PFSK-1 (cell line): ENCODE data around the gene FIG4.

Source experiments
- FOXP2 ChIP-seq: optimal IDR thresholded peaks from 2 replicates; pipeline ENCODE3; 2011; ENCODE audit warnings: borderline replicate concordance, control low read depth, inconsistent platforms; ENCODE audit not compliant: insufficient read depth; ENCODE audit errors: extremely low read length, extremely low read depth
- POLR2AphosphoS5 ChIP-seq: IDR thresholded peaks from 2 replicates; pipeline ENCODE4 v1.6.1; 2012; ENCODE audit warnings: low read depth, mild to moderate bottlenecking, control low read depth, low read length, moderate library complexity
- SIN3A ChIP-seq: IDR thresholded peaks from 2 replicates; pipeline ENCODE4 v1.6.1; 2012; ENCODE audit warnings: mild to moderate bottlenecking, low read length, moderate library complexity, borderline replicate concordance; ENCODE audit not compliant: insufficient read depth
- TAF1 ChIP-seq: IDR thresholded peaks from 2 replicates; pipeline ENCODE4 v1.6.1; 2012; ENCODE audit warnings: low read length, control low read depth, borderline replicate concordance; ENCODE audit not compliant: insufficient read depth
- TF ChIP-seq, protein P1 (sequence below), 2 experiments: IDR thresholded peaks; 2 replicates each; pipeline versions ENCODE4 v1.6.1 to v1.8.0; 2011 to 2012; ENCODE audit warnings: low read depth in 2 of 2, low read length in 2 of 2, control low read depth in 1 of 2, inconsistent platforms in 1 of 2, mild to moderate bottlenecking in 1 of 2, moderate library complexity in 1 of 2; ENCODE audit not compliant: insufficient read depth in 1 of 2

Gene FIG4

DNA sequence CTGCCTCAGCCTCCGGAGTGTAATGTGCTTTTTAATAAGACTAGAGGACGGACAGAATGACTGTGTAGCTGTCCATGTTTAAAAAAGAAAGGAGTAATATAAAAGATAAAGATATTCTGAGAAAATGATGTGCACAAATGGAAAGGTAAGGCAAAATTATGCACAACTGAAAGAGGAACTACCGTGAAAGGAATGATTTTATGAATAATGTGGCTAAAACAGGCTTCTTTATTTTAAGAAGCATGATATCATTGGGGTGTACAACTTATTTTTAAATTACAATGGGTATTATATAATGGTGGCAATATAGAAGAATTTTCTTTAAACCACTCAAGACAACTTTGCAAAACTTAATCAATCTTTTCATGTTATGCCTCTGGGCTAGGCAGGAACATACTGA lies 78.1 kb downstream of the FIG4 start:
- TF ChIP-seq POLR2AphosphoS5 (no peak), FOXP2 (no peak), SIN3A (no peak), TAF1 (no peak)
- TF ChIP-seq, protein P1, sequence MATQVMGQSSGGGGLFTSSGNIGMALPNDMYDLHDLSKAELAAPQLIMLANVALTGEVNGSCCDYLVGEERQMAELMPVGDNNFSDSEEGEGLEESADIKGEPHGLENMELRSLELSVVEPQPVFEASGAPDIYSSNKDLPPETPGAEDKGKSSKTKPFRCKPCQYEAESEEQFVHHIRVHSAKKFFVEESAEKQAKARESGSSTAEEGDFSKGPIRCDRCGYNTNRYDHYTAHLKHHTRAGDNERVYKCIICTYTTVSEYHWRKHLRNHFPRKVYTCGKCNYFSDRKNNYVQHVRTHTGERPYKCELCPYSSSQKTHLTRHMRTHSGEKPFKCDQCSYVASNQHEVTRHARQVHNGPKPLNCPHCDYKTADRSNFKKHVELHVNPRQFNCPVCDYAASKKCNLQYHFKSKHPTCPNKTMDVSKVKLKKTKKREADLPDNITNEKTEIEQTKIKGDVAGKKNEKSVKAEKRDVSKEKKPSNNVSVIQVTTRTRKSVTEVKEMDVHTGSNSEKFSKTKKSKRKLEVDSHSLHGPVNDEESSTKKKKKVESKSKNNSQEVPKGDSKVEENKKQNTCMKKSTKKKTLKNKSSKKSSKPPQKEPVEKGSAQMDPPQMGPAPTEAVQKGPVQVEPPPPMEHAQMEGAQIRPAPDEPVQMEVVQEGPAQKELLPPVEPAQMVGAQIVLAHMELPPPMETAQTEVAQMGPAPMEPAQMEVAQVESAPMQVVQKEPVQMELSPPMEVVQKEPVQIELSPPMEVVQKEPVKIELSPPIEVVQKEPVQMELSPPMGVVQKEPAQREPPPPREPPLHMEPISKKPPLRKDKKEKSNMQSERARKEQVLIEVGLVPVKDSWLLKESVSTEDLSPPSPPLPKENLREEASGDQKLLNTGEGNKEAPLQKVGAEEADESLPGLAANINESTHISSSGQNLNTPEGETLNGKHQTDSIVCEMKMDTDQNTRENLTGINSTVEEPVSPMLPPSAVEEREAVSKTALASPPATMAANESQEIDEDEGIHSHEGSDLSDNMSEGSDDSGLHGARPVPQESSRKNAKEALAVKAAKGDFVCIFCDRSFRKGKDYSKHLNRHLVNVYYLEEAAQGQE (IDR thresholded peaks at IDR 0.05; ENCODE audit: insufficient read depth in 1 of 2, low read depth in 2 of 2, low read length in 2 of 2) = no peak

DNA sequence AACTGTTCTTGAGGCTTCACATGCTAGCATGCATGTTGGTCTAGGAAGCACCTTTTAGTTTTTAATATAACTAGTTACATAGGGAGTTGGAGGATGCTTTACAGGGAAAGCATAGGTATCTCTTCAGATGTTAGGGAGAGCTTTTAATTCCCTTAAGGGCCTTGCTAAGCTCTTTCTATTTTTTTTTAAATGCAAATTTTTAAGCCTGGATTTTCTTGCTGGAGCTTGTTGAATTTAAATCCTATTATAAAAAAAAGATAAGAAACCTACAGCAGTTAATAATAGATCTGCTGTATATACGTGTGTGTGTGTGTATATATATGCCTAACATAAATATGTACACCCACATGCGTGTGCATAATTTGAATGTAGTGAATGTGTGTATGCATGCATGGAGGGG lies 79.0 kb downstream of the FIG4 start:
- TF ChIP-seq SIN3A = no peak
- TF ChIP-seq TAF1 = no peak
- TF ChIP-seq POLR2AphosphoS5 = no peak
- TF ChIP-seq, protein P1 (IDR thresholded peaks at IDR 0.05; ENCODE audit: insufficient read depth in 1 of 2, low read depth in 2 of 2, low read length in 2 of 2) = no peak
- TF ChIP-seq FOXP2 = no peak

DNA sequence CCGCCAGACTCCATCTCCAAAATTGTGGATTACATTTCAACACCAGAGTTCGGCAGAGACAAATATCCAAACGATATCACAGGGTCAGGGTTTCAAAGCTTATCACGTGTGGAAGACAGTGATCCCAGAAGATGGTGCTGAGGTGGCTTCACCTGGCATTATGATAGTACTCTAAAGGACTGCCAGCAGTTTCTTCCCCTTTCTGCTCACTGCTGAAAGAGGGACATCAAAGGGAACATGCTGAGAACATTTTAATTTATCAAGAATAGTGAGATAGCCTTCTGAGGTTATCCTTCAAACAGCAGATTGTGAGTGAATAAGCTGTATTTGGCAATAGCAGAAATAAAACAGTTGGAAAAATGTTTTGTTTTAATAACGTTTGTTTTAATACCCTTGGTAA lies 79.7 kb downstream of the FIG4 start:
- TF ChIP-seq SIN3A (no peak), POLR2AphosphoS5 (no peak), FOXP2 (no peak)
- TF ChIP-seq, protein P1 (IDR thresholded peaks at IDR 0.05; ENCODE audit: insufficient read depth in 1 of 2, low read depth in 2 of 2, low read length in 2 of 2) = no peak

DNA sequence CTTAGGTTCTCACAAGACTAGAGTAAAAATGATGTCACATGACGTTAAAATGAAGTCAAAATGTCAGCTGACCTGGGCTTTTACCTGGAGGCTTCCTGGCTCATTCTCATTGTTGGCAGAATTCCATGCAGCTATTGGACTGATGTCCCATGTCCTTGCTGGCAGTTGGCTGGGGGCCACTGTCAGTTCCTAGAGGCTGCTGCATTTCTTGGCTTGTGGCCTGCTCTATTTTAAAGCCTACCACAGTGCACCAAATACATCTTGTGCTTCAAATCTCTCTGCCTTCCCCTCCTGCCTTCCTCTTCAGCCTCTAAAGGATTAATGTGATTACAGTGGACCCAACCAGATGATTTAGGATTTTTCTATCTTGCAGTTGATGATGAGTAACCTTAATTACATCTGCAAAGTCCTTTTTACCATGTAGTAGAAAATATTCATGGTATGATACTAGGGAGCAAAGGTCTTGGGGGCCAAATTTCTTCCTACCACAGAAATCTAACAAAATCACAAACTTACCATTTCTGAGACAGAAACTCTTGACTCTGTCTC lies 81.9 kb downstream of the FIG4 start:
- TF ChIP-seq, protein P1 (IDR thresholded peaks at IDR 0.05; ENCODE audit: insufficient read depth in 1 of 2, low read depth in 2 of 2, low read length in 2 of 2) = no peak
- no peak for TF ChIP-seq FOXP2

DNA sequence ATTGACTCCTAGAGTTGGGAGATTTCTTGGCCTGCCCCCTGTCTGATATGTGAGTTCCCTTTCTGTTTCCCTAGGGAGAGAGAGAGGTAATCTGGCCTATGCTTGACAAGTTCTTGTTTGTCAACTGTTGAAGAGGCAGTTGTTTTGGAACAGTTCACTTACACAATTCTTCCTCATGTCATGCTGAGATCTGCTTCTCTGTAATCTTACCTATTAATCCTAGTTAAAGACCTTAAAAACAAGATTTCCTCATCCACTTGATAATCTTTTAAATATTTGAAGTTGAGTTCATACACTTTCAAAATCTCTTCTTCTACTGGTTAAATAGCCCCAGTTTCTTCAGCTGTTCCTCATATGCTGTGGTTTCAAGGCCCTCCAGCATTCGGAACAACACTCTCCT lies 89.9 kb downstream of the FIG4 start:
- TF ChIP-seq SIN3A (no peak), TAF1 (no peak), POLR2AphosphoS5 (no peak), FOXP2 (no peak)
- TF ChIP-seq, protein P1 (IDR thresholded peaks at IDR 0.05; ENCODE audit: insufficient read depth in 1 of 2, low read depth in 2 of 2, low read length in 2 of 2) = no peak
